Pulmonary artery endothelial cell (primary cell): ENCODE data around the gene RPRD2. TPM values are rescaled to one million over a fixed set of nuclear protein-coding genes. Genes with fewer than 3 reads are reported as not detected.
"Not testable (repeated sequence)": the region's sequence is repeated elsewhere in the genome, so short reads cannot be mapped to it uniquely, and the experiment has no call there.

ENCODE experiments used
- DNase-seq: peaks from one replicate; pipeline ENCODE4 v3.0.0-alpha.2; 2011; ENCODE audit warnings: low read depth, low spot score
- total RNA-seq: library from RNA; depleted of rRNA; stranded (reverse); fragments of >200 nt; gene quantifications from 2 replicates; pipeline ENCODE4 v1.2.3, GENCODE V29; 2014

Gene RPRD2
- total RNA-seq, result 6.5 and 7.8 TPM in 2 replicates

DNA sequence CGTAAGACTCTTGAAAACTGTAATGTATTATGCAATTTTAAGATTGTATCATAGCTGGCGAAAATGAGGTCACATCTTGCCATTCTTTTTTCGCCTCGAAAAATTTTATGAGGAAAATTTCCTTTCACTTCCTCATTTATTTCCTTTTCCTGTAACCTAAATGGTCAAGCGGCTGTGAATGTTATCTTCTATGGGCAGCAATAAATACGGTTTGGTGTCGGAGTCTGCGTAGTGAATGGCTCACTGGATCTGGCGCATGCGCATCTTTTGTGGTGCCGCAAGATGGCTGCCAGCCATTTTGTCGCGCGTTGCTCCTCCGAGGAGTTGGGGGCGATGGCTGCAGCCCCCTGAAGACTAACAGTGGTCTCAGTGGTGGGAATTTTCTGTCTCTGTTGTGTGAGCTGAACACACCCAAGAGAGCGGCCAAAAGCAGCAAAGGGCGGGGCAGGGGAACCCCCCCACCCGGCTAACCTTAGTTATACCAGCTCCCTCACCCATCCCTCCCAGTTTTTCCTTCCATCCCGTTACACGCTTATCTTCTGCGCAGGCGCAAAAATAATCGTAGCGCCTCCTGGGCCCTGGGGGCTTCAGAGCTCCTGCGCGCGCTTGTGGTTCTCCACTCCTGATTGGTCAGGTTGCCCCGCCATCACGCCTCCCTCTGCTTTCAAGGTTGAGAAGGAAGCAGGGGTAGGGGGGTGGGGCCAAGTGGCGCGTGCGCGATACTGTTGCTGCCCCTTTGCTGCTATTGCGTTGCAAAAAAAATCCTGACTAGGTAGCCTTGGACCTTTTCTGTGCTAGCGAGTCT lies at the start of gene RPRD2:
Gene RPRD2 (plus strand): TSS at position 722 of the 805 bp plus-strand sequence. CDS start 568 bp downstream, outside the sequence.
- DNase-seq, result peak; percentile 98

DNA sequence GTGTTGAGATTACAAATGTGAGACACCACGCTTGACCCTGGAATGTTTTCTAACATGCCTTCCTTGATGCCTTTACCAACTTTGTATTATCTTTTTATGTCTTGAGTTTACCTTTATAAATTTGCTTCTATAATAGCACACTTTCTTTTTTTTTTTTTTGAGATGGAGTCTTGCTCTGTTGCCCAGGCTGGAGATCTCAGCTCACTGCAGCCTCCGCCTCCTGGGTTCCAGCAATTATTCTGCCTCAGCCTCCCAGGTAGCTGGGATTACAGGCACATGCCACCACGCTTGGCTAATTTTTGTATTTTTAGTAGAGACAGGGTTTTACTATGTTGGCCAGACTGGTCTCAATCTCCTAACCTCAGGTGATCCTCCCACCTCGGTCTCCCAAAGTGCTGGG lies 49.3 kb upstream of the RPRD2 start:
- not testable (repeated sequence) for DNase-seq

GRCh38 chr1:150320667-150320978 lies 43.3 kb upstream of the RPRD2 start:
- no peak for DNase-seq

DNA sequence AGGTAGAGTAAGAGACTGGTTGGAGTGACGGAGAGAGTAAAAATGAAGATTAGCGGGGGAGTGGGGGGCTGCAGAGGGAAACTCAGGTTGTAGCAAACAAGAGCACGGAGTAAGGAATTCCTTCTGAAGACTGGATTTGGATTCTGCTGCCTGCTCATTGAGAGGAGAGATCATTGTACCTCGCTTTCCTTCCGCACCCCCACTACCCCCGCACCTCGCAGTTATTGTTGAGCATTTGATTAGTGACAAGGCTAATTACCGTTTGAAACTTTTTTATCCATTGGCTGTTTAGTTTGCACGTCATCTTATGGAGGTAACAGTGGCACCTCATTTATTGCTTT lies 42.2 kb upstream of the RPRD2 start:
- DNase-seq, result no peak

DNA sequence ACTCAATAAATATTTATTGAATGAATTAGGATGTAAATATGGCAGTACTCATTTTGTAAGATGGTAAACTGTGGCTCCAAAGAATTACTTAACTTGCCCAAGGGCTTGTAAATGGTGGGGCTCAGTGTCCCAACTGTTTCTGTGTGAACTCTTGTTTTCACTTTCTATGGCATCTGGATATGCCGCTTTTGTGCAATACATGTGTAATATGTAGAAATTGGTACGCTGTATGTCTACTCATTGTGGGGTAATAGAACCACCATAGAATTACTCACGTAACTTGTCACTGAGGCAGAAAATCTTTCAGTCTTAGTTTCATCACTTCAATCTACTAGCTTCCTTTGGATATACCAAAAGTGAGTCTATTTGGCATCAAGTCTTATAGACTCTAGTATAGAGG lies 41.6 kb upstream of the RPRD2 start:
- DNase-seq, result no peak

DNA sequence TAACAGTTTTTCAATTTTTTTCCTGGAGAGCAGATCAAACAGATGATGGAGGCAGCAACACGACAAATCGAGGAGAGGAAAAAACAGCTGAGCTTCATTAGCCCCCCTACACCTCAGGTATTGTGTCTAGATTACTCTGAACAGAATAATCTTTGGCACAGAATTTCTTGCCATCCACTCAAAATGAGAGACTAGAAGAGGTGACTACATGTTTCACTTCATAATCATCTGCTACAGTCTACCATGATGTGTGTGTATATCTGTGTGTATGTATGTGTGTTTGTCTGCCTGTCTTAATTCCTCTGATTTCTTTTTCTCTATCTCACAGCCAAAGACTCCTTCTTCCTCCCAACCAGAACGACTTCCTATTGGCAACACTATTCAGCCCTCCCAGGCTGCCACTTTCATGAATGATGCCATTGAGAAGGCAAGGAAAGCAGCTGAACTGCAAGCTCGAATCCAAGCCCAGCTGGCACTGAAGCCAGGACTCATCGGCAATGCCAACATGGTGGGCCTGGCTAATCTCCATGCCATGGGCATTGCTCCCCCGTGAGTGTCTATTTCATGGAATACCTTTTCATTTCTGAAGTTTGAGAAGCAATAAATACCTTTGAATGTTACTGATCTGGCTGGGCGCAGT lies 31.2 kb upstream of the RPRD2 start:
- no peak for DNase-seq

- no peak for DNase-seq
These were observed 17.6 kb upstream of the RPRD2 start for GRCh38 chr1:150346316-150346715.

GRCh38 chr1:150352866-150353265 lies 11.1 kb upstream of the RPRD2 start:
- no peak for DNase-seq

DNA sequence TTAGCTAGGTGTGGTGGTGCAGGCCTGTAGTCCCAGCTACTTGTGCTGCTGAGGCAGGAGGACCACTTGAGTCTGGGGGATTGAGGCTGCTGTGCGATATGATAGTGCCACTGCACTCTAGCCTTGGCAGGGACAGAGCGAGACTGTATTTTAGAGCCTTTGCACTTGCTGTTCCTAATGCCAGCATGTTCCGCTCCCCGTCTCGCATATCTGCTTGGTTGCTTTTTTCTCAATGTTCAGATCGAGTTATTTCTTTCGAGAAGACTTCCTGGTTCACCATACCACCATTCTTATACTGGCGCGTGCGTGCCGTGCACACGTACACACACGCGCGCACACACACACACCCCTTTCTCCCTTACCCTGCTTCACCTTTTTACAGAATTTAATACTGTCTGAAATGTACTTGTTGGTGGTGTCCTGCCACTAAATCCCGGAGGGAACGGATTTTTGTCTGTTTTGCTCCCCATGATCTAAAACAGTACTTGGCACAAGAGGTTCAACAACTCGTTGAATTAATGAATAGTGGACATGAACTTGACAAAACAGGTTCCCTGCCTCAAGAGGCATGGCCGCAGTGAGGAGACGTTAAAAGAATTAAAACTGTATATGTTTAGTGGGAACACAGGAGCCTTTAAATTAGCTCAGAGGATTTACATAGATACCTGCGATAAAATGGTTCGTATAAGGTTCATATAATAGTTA lies 1.1 kb upstream of the RPRD2 start:
- no peak for DNase-seq

DNA sequence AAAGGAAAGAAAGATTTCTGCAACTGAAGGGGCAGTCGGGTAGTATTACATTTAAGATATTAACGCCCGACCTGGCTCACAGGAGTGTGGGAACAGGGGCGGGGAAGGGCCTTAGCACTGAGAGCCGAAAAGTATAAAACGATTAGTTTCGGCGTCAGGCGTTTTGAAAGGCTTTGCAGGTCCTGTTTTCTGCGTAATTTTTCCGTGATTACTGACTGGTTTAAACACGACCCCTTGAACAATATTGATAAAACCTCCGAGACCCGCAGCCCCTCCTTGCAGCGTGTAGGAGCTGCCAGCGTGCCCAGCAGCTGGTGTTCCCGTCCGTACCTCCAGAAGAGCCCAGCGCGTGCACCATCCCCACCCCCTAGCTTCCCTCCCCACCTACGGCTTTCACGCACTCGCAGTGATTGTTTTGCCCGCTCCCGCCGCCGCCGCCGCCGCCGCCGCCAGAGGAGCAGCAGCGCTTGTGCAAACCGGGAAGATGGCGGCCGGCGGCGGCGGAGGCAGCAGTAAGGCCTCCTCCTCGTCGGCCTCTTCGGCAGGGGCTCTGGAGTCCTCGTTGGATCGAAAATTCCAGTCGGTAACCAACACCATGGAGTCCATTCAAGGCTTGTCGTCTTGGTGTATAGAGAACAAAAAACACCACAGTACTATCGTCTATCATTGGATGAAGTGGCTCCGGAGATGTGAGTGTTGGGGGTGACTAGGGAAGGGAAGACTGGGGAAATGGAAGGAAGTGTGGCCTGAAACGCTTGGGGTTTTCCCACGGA lies 470 bp downstream of the RPRD2 start:
- peak; percentile 30 for DNase-seq

DNA sequence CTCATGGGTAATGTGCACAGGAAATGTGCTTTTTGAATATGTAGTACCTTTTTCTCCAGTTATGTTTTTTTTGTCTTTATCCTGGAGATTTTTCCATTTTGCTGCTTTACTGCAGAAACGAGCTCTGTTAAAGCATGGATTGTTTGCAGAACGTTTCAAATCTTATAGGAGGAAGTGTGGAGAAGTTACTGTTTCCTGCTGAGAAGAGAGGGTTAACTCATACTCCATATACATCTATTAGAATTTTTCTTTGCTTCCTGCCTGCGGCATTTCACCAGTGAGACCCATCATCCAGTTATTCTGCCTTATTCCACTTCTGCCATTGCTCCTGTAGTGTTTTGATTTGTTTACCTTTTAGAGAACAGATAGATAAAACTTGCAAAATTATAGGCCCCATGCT lies 2.0 kb downstream of the RPRD2 start:
- DNase-seq, result no peak

- DNase-seq, result no peak
These were observed 2.7 kb downstream of the RPRD2 start for GRCh38 chr1:150366416-150367296.

- no peak for DNase-seq
These were observed 7.2 kb downstream of the RPRD2 start for GRCh38 chr1:150371110-150371509.

DNA sequence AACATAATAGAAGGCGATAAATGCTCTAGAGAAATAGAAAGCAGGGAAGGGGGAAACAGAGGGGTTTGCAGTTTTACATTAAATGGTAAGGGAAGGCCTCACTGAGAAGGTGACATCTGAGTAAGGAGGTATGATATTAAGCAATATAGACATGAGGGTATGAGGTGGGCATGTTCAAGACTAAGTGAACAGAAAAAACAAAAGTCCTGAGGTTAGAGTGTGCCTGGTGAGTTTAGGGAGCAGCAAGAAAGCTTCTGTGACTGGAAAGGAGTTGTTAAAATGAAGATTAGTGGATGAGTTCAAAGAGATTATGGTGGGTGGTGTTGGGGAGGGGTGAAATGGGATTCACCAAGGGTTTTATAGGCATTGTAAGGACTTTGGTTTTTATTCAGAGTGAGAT lies 8.6 kb downstream of the RPRD2 start:
- DNase-seq, result no peak

- DNase-seq, result no peak
These were observed 12.2 kb downstream of the RPRD2 start for GRCh38 chr1:150376110-150376509.

GRCh38 chr1:150383631-150384324 lies 19.8 kb downstream of the RPRD2 start:
- DNase-seq, result no peak

DNA sequence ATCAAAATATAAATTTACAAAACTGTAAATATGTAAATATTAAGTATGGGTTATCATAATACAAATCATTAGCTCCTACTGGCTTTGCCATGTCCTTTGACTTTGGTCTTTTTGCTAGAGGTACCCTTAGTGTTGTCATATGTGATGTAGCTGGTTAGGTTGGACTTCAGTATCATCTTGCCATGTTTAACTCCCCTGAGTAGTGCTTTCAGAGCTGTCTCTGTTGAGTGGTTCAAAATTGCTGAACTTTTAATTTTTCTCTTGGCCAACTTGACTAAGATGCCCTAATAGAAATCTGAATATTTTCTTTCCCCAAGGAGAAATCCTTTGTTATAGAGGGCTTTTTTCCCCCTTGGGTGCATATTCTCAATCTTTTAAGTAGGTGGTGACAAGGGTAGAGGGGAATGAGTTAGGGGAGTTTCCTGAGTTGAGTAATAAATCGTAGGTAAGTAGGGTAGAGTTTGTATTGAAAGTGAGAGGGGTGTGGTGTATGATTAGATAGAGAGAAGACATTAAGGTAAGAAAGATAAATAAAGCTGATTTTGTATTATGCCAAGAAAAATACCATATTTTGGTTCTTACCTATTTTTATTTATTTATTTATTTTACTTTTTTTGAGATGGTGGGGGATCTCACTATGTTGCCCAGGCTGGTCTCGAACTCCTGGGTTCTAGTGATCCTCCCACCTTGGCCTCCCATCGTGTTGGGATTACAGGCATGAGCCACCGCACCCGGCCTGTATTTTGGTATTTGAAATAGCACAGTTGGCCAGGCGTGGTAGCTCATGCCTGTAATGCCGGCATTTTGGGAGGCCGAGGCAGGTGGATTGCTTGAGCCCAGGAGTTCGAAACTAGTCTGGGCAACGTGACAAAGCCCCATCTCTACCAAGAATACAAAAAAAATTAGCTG lies 21.8 kb downstream of the RPRD2 start:
- no peak for DNase-seq

DNA sequence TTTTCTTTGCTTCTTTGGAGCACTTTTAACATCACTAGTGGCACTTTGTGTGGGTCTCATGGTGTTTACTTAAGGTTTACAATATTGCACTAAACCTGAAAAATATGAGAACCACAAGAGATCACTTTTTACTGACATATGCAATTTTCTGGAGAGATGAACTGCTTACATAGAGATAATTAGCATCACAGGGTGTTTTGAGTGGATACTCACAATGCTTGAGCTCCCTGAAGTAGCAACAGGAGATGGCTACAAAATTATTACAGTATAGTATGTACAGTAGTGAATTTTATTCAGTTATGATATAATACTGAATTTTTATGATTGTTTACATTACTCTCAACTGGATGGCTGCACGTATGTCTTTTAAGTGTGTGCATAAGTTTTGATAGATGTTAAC lies 22.6 kb downstream of the RPRD2 start:
- DNase-seq, result no peak

- no peak for DNase-seq
These were observed 23.3 kb downstream of the RPRD2 start for GRCh38 chr1:150387200-150387599.
